ENCODE results near the gene BABAM2. TPM values are rescaled to one million over a fixed set of nuclear protein-coding genes. Genes with fewer than 3 reads are reported as not detected.

BABAM2 gene
- total RNA-seq, 1 experiment from 2014 or later, result 27.1 TPM

DNA sequence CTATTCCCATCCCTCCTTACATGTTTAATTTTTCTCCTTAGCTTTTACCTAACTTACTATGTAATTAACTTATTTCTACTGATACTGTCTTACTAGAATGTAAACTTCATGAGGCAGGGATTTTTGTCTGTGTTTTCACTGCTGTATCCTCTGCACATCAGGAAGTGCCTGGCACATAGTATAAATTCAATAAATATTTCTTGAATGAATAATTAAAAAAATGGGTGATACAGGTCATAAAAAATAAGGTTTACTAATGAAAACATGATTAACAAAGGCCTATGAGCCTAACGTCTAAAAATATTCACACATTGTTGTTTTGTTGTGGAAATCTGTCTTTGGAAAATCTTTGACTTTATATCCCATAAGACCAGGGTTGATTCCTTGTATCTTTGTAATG, 4.9 kb upstream of the BABAM2 start:
- peaks cover 0 to 3% of the 10 kb centered on the region in 2 experiments; a peak in 2 of 5 replicates for H3K9me3 Mint-ChIP-seq
- no peak overlapping the region for H2BK12ac ChIP-seq (ENCODE audit: insufficient read length, low read depth, low read length)
- H3K4ac ChIP-seq (ENCODE audit: low read depth, low read length), result no peak overlapping the region
- no peak overlapping the region for H3K18ac ChIP-seq (ENCODE audit: insufficient read length, low read depth, low read length)
- no peaks in the 10 kb centered on the region for H3K27me3 Mint-ChIP-seq (ENCODE audit: low read depth)
- no peak overlapping the region for H3T11ph ChIP-seq (ENCODE audit: low read length)
- H3K27ac Mint-ChIP-seq, result no peak overlapping the region
- no CpG with 5 or more reads among the region's 1 CpG for WGBS (ENCODE audit: extremely low coverage, insufficient read length, low lambda C conversion rate)
- no peaks in the 10 kb centered on the region for H3K23me2 ChIP-seq (ENCODE audit: insufficient read length, low read depth, low read length, poor library complexity, severe bottlenecking)
- H3K27me3 ChIP-seq (ENCODE audit: insufficient read depth, low read length), result no peaks in the 10 kb centered on the region
- H3K9me3 ChIP-seq (ENCODE audit: control insufficient read depth, low read depth, low read length), result no peaks in the 10 kb centered on the region
- no peak for DNase-seq
- H3K36me3 Mint-ChIP-seq (ENCODE audit: insufficient read depth in 1 of 3, low read depth in 3 of 3), result no peaks in the 10 kb centered on the region
- no peak overlapping the region for H3K56ac ChIP-seq (ENCODE audit: insufficient read length, low read depth, low read length)
- H3K9ac ChIP-seq (ENCODE audit: extremely low read depth, insufficient read length, low read length), result no peak overlapping the region
- H3K27ac ChIP-seq (ENCODE audit: insufficient read length, low read depth, low read length), result no peak overlapping the region
- H3K79me2 ChIP-seq (ENCODE audit: insufficient read depth, low read length), result no peaks in the 10 kb centered on the region
- H2BK15ac ChIP-seq (ENCODE audit: low read depth, low read length), result no peak overlapping the region
- no peaks in the 10 kb centered on the region for H3K79me1 ChIP-seq (ENCODE audit: insufficient read depth, low read depth, low read length, poor library complexity, severe bottlenecking)
- no peak overlapping the region for H2BK5ac ChIP-seq (ENCODE audit: insufficient read length, low read length)
- no peak overlapping the region for H3K4me3 Mint-ChIP-seq
- H2AFZ ChIP-seq (ENCODE audit: low read length), result no peak overlapping the region
- no peak overlapping the region for H4K91ac ChIP-seq (ENCODE audit: insufficient read length, low read depth, low read length)
- H3K4me1 Mint-ChIP-seq, result peaks cover 3 to 4% of the 10 kb centered on the region in 2 experiments; a peak in 3 of 4 replicates
- H3K14ac ChIP-seq (ENCODE audit: insufficient read depth, low read length), result no peak overlapping the region
- H4K5ac ChIP-seq (ENCODE audit: insufficient read length, low read depth, low read length), result no peak overlapping the region
- no peak overlapping the region for H2AK5ac ChIP-seq (ENCODE audit: insufficient read length, low read length)
- H3K23ac ChIP-seq (ENCODE audit: insufficient read length, low read depth, low read length), result no peak overlapping the region
- H4K8ac ChIP-seq (replicated peaks; ENCODE audit: insufficient read length, low read depth, low read length), result no peak overlapping the region
- H3K4me1 ChIP-seq (ENCODE audit: insufficient read depth, low read length), result no peaks in the 10 kb centered on the region
- H2BK120ac ChIP-seq (ENCODE audit: low read depth, low read length, poor library complexity, severe bottlenecking), result no peak overlapping the region
- no peaks in the 10 kb centered on the region for H4K20me1 ChIP-seq (ENCODE audit: control insufficient read depth, insufficient read depth, insufficient read length)
- TF ChIP-seq, protein P1, sequence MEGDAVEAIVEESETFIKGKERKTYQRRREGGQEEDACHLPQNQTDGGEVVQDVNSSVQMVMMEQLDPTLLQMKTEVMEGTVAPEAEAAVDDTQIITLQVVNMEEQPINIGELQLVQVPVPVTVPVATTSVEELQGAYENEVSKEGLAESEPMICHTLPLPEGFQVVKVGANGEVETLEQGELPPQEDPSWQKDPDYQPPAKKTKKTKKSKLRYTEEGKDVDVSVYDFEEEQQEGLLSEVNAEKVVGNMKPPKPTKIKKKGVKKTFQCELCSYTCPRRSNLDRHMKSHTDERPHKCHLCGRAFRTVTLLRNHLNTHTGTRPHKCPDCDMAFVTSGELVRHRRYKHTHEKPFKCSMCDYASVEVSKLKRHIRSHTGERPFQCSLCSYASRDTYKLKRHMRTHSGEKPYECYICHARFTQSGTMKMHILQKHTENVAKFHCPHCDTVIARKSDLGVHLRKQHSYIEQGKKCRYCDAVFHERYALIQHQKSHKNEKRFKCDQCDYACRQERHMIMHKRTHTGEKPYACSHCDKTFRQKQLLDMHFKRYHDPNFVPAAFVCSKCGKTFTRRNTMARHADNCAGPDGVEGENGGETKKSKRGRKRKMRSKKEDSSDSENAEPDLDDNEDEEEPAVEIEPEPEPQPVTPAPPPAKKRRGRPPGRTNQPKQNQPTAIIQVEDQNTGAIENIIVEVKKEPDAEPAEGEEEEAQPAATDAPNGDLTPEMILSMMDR (conservative IDR thresholded peaks at IDR 0.05), result no peak
- H2BK20ac ChIP-seq (ENCODE audit: low read depth, low read length, poor library complexity, severe bottlenecking), result no peak overlapping the region
- H3K4me2 ChIP-seq (ENCODE audit: insufficient read depth, insufficient read length, low read length), result no peak overlapping the region

Data from H9 (cell line).